IMR-90 (cell line): ENCODE results near the gene PADI1.

Experiments used
- CEBPB ChIP-seq: IDR thresholded peaks from 2 replicates; pipeline ENCODE4 v1.6.1; 2012; ENCODE audit warnings: low read depth, low read length, improper control_type of control experiment
- CTCF ChIP-seq: conservative IDR thresholded peaks from 2 replicates; pipeline ENCODE4 v1.5.1; 2012; ENCODE audit warnings: mild to moderate bottlenecking, low read depth, low read length, improper control_type of control experiment
- ELK1 ChIP-seq: fragments of 150-350 bp; IDR thresholded peaks from 2 replicates; pipeline ENCODE4 v1.6.1; 2016; ENCODE audit warnings: low read depth, mild to moderate bottlenecking, low read length, moderate library complexity, borderline replicate concordance
- MXI1 ChIP-seq: IDR thresholded peaks from 2 replicates; pipeline ENCODE4 v1.6.1; 2012; ENCODE audit warnings: low read depth, mild to moderate bottlenecking, low read length, moderate library complexity, borderline replicate concordance
- POLR2A ChIP-seq: IDR thresholded peaks from 2 replicates; pipeline ENCODE4 v1.6.1; 2012; ENCODE audit warnings: mild to moderate bottlenecking, low read depth, low read length
- USF2 ChIP-seq: fragments of 150-350 bp; IDR thresholded peaks from 2 replicates; pipeline ENCODE4 v1.6.1; 2017; ENCODE audit warnings: mild to moderate bottlenecking, antibody characterized with exemption, low read length, low read depth

- no peak for TF ChIP-seq CTCF
- no peak for TF ChIP-seq MXI1
- TF ChIP-seq USF2 = no peak
- TF ChIP-seq ELK1 = no peak
- no peak for TF ChIP-seq CEBPB
- TF ChIP-seq POLR2A = no peak
Measured at GRCh38 chr1:17201201-17202021, 3.5 kb upstream of the PADI1 start.
